ENCODE measurements around the gene TBC1D9B.
A peak's percentile ranks its signal among the peaks of the same experiment; 100 is the strongest.
"Not testable (repeated sequence)": the region's sequence is repeated elsewhere in the genome, so short reads cannot be mapped to it uniquely, and the experiment has no call there.

TBC1D9B gene

GRCh38 chr5:179885491-179886090 is 22.1 kb downstream of the TBC1D9B start:
- no peak for DNase-seq (ENCODE audit: low spot score)

DNA sequence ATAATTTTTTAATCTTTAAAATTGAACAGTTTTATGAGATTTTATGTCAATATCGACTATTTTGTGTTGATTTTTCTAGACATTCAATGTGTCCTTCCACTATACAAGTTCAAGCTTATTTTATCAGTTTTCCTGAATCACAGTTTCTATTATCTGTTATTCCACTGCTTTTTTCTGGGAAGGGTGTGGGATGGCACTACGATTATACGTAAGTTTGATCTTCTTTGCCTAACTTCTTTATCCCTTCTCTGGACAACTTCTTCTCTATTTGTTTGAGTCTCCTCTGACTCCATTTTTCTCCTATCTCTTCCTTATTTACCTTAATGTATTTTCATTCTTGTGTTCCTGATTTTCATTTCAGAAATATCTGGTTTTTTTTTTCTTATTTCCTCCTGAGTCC is 24.5 kb downstream of the TBC1D9B start:
- no peak for DNase-seq (ENCODE audit: low spot score)

GRCh38 chr5:179882338-179882737 is 25.4 kb downstream of the TBC1D9B start:
- no peak for DNase-seq (ENCODE audit: low spot score)

DNA sequence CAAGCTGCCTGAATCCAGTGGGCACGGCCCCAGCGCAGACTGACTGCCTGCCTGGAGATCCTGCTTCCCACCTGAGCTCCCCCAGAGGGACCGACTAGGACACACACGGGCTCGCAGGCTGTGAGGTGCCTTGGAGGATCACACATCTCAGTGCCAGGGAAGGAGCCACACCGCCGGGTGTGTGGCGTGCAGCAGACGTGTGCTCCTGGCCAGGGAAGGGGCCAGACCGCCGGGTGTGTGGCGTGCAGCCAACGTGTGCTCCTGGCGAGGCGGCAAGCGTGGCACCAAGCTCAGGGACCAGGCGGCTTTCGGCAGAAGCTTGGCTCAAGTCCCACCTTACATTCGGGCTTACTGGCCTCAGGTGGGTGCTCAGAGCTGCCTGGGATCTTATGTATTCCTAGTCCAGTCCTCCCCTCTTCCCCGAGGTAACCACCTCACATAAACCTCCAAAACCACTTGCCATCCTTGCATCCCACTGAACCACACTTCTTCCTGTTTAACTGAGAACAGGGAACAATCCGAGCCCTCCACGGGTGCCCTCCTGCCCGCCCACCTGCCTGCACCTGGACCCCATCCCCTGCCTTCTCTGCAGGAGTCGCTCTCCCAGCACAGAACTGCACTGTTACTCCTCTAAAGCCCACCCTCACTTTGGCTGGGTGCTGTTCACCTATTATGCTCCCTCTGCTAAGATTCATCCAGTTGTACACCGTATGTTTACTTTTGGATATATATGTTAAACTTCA is 26.7 kb downstream of the TBC1D9B start:
- no peak for DNase-seq (ENCODE audit: low spot score)

DNA sequence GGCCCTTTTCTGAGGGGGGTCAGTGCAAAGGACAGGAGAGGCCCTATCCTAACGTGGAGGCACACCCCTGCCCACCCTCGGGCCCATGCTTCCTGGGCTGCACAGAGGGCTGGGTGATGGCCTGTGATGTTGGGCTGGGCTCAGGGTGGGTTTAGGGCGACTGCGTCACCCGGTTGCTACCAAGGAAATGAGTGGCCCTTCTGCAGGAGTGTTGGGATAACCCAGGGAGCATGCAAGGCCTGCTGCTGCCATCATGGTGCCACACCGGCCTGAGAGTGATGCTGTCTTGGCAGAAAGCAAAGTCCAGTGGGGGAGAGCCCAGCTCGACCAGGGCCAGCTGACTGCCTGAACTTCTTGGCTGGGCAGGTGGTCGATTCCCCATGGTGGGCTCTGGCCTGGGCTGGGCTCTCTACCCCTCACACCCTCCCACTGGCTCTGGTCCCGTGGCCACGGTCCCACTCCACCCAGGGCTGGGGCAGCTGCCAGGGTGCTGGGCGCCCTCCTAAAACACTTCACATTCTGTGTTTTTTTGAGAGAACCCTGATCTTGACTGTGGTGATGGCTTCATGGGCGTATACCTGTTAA is 27.5 kb downstream of the TBC1D9B start:
- no peak for DNase-seq (ENCODE audit: low spot score)

DNA sequence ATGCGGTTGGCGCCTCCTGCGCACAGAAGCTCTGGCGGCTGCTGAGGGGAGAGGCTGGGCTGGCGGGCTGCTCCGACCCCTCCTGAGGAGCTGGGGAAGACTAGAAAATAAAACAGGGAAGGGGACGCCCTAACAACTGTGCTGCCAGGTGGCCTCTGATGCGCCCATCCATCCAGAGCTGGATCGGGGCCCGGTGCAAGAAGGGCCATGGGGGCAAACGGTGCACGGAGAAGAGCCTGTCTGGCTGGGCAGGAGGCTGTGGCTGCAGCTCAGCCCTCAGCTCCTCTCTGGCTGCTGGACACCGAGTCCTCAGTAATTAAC is 28.0 kb downstream of the TBC1D9B start:
- no peak for DNase-seq (ENCODE audit: low spot score)

DNA sequence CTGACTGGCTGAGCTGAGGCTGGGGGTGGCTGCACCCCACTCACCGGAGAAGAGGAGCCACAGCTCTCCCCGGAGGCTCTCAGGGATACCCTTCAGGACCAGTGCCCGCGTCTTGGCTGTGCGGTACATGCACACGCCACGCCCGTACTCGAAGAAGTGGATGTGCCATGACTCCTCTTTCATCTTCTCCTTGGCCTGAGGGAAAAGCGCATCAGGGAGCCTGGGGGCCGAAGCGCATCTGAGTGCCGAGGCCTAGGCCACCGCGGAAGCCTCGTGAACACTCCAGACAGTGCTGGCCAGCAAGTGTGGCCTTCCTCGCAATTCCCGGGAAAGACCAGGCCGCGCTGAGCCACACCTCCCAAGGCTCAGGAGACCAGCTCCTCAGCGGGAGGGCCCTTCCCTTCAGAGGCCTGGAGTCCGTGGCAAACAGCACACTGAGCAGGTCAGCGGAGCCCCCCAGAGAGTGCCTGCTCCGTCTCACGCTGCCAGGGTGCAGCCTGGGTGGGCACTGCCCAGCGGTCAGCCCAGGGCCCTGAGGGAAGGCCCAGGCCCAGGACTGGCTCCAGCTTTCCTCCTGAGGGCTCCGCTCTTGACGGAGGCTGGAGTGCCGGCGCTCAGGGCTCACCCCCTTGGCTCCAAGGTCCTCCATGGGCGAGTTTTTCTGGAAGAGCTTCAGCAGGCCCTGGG is 28.6 kb downstream of the TBC1D9B start:
- DNase-seq (ENCODE audit: low spot score) = no peak

DNA sequence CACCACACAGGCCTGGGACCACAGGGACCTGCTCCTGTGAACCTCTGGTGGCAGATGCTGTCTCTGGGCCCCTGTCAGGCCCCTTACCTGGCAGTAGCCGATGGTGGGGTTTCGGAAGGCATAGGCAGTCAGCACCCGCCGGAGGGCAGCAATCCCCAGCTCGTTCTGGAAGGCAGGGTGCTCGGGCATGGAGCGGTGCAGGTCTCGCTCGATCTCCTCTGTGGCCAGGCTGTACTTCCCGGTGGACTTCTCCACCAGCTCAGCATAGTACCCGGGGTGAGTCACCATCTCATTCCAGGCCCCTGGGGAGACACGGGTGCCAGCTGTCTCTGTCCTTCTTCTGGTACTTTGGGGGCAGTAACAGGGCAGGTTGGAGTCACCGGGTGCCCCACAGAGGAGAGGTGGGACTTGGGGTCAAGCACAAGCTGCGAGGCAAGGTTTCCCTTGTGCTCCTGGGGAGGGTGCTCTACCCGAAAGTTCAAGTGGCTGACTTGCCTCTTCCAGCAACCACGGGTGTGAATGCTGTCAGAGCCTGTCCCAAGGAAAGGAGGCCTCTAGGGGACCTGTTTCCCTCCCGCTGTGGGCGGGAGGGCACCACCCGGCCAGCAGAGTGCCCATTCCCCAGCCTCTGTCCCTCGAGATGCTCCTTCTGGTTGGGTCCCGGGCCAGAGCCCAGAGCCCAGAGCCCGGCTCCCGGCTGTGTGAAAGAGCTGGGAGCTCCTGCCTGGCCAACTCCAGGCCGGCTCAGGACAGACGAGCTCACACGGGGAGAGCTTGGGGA is 29.3 kb downstream of the TBC1D9B start:
- DNase-seq (ENCODE audit: low spot score) = no peak

DNA sequence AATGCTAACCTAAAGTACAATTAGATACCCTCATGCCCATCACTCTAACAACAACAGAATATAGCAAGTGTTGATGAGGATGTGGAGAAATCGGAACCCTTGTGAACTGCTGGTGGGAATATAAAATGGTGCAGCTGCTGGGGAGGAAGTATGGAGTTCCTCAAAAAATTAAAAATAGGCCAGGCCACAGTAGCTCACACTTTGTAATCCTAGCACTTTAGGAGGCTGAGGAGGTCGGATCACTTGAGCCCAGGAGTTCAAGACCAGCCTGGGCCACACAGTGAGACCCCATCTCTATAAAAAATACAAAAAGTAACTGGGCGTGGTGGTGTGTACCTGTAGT is 31.1 kb downstream of the TBC1D9B start:
- DNase-seq (ENCODE audit: low spot score) = peak; percentile 37

GRCh38 chr5:179875741-179876609 is 31.7 kb downstream of the TBC1D9B start:
- DNase-seq (ENCODE audit: low spot score) = no peak

DNA sequence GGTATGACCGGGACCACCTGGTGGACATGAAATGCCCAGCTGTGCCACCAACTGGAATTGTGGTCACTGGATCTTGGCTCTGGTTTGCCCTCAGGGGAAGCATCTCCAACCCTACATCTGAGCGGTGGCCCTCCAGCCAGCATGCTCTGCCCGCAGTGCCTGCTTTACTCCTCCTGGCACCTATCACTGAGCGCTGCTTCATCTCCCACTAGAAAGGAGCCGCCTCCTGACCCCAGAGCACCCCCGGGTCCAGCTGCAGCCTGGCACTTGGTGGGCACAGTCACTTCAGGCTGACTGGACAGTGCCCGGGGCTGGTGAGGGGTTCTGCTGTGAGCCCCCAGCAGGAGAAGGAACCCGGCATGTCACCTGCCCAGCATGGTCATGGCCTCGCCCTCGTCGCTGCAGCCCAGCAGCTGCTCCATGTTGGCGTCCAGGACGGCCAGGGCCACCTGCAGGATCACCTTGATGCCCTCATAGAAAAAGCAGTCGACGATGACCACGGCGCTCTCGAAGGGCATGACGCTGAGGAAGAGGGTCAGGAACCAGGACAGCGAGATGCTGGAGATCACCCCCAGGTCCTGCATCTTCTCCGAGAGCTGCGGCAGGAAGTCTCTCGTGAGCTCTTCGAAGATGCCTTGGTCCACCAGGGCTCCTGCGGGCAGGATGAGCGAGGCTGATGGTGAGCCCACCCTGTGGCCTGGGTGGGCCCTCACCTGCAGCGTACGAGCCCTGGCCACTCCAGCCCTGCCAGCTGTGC is 33.0 kb downstream of the TBC1D9B start:
- DNase-seq (ENCODE audit: low spot score) = no peak

- DNase-seq (ENCODE audit: low spot score) = no peak
Observed at GRCh38 chr5:179874136-179874535, 33.6 kb downstream of the TBC1D9B start.

DNA sequence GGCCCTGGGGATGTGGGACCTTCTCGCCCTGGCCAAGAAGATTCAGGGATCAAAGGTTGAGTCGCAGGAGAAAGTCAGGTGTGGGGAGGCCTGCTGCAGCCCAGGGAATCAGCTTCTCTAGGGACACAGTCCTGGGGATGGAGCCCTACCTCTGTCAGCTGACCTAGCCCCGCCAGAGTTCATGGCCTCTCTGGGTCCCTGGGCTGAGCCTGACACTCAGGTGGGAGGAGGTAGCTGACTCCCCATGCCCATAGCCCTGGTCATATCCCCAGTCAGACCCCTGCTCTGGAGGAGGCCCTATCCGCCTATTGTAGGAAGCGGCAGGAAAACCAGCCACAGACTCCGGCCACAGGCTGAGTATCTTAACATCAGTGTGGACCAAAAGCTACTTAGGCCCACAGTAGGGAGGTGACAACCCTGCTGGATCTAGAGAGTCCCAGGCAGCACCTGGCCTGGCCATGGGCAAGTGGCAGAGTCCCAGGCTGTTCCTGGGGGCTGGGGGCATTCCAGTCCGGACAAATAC is 34.0 kb downstream of the TBC1D9B start:
- no peak for DNase-seq (ENCODE audit: low spot score)

DNA sequence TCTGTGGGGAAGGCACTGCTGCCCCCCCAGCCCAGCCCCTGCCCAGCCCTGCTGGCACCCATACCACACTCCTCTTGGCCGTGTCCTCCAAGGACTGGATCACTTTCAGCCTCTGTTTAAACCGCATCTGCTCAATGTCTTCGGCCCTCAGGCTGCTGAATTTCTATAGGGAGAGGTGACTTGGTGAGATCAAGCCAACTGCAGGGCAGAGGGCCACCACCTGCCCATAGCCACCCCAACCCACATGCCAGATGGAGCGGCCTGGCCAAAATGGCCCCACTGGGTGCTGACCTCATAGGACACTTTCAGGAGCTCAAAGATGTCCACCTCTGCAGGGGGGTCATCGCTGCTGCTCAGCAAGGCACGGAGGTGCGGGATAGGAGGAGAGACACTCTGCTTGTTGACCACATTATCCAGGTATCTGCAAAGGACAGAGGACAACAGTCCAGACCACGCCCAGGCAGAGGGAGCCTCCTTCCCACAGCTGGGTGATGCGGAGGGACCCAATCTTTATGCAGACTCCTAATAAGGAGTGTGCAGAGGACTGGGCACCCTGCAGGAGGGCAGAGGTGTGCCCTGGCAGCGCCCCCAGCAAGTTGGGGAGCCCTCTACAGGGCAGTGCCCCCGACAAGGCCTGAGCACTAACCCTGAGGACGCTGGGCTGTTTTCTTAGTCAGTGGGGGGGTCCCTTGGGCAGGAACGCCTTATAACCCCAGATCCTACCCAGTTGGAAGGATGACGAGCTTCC is 34.7 kb downstream of the TBC1D9B start:
- DNase-seq (ENCODE audit: low spot score) = no peak

DNA sequence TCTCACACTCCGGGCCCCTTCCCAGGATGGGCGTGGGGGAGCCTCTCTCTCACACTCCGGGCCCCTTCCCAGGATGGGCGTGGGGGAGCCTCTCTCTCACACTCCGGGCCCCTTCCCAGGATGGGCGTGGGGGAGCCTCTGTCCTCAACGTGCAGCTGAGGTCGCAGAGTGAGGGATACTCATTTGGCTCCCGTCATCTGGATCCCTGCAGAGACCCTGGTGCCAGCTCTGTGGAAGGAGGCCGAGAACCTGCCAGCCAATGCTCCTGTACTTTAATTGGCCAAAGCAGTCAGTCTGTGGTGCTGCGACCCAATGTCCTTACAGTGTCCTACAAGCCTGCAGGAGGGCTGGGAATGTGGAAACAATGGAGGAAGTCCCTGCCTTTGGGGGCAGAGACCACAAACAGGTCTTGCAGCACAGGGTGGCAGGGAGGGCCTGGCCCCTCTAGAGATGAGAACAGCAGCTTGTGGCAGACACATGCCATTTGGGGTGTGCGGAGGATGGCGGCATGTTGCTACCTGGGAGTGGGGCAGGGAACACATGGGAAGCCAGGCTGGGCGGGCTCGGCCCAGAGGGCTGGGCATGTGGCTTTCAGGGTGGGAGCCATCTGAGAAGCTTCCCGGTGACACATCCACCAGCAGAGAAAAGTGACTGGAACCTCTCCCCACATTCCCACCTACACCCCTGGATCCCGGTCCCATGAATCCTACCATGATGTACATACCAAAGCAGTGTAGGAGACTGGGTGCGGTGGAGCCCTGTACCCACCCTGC is 35.5 kb downstream of the TBC1D9B start:
- no peak for DNase-seq (ENCODE audit: low spot score)

- DNase-seq (ENCODE audit: low spot score) = not testable (repeated sequence)
Observed at GRCh38 chr5:179871533-179871932, 36.2 kb downstream of the TBC1D9B start.

GRCh38 chr5:179870952-179871351 is 36.7 kb downstream of the TBC1D9B start:
- no peak for DNase-seq (ENCODE audit: low spot score)

GRCh38 chr5:179870403-179870903 is 37.2 kb downstream of the TBC1D9B start:
- DNase-seq (ENCODE audit: low spot score) = peak; percentile 55

Measured in pons (tissue), 1 donor.